ENCODE data around the gene IL1RAPL1.

DNA sequence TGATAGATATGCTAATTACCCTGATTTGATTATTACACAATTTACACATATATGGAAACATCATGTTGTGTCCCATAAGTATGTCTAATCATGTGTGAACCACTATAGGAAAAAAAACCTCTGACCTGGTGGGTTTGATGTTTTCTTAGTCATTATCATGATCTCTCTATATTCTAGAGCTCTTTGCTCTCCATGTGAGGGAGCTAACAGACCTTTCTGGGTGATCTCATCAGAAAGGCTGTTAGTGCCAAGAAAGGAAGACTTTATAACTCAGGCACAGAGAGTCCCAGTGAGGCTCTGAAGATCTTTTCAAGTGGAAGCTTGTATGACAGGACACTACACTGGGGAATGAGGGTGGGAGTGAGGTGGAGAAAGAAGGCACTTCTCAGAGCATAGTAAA lies 1100.4 kb downstream of the IL1RAPL1 start:
- TF ChIP-seq CTCF (conservative IDR thresholded peaks at IDR 0.05; ENCODE audit: low read length) = no peak
- TF ChIP-seq EZH2phosphoT487 (IDR thresholded peaks at IDR 0.05; ENCODE audit: borderline replicate concordance) = no peak
